ENCODE measurements around the gene DOCK10.

GRCh38 chr2:225017713-225018112 is 24.6 kb downstream of the DOCK10 start:
- TF ChIP-seq MAX (IDR thresholded peaks at IDR 0.05) (no peak), YY1 (IDR thresholded peaks at IDR 0.05; ENCODE audit: low read depth) (no peak), REST (IDR thresholded peaks at IDR 0.05; ENCODE audit: low read depth) (no peak), CREB1 (IDR thresholded peaks at IDR 0.05; ENCODE audit: low read depth) (no peak), TAF1 (IDR thresholded peaks at IDR 0.05; ENCODE audit: low read depth) (no peak), EP300 (IDR thresholded peaks at IDR 0.05; ENCODE audit: borderline replicate concordance) (no peak), USF1 (IDR thresholded peaks at IDR 0.05) (no peak), RAD21 (IDR thresholded peaks at IDR 0.05; ENCODE audit: low read depth) (no peak), TEAD4 (IDR thresholded peaks at IDR 0.05) (no peak), NFIC (IDR thresholded peaks at IDR 0.05) (no peak)

Data from Ishikawa (cell line).